ENCODE results near the gene ST3GAL3.

ST3GAL3 gene

GRCh38 chr1:43856188-43856587, 148.9 kb downstream of the ST3GAL3 start:
- ChIA-PET CTCF (no interaction called here), POLR2A (no interaction called here)
- DNase-seq (ENCODE audit: extremely low spot score), result no peak
- TF ChIP-seq FOXK2 (IDR thresholded peaks at IDR 0.05) (no peak), ARNT (IDR thresholded peaks at IDR 0.05) (no peak), L3MBTL2 (conservative IDR thresholded peaks at IDR 0.05) (no peak), TARDBP (IDR thresholded peaks at IDR 0.05) (no peak), LEF1 (IDR thresholded peaks at IDR 0.05; ENCODE audit: borderline replicate concordance) (no peak), PKNOX1 (IDR thresholded peaks at IDR 0.05) (no peak), HDGF (IDR thresholded peaks at IDR 0.05; ENCODE audit: borderline replicate concordance) (no peak), SP1 (IDR thresholded peaks at IDR 0.05) (no peak), ZNF384 (IDR thresholded peaks at IDR 0.05) (no peak), SUZ12 (IDR thresholded peaks at IDR 0.05) (no peak), FOXA1 (IDR thresholded peaks at IDR 0.05) (no peak)

GRCh38 chr1:43857163-43857562, 149.8 kb downstream of the ST3GAL3 start:
- ChIA-PET CTCF (interaction anchor here (0.6 kb wide), 1 partner anchor 936 kb away, joined by 4 read pairs; no protein-coding TSS in a partner anchor), POLR2A (no interaction called here)
- no peak for DNase-seq (ENCODE audit: extremely low spot score)
- TF ChIP-seq FOXA1 (IDR thresholded peaks at IDR 0.05), result no peak
- TF ChIP-seq LEF1 (IDR thresholded peaks at IDR 0.05; ENCODE audit: borderline replicate concordance), result no peak
- no peak for TF ChIP-seq ARNT (IDR thresholded peaks at IDR 0.05)
- TF ChIP-seq SP1 (IDR thresholded peaks at IDR 0.05), result no peak
- TF ChIP-seq CTBP1 (IDR thresholded peaks at IDR 0.05; ENCODE audit: borderline replicate concordance), result no peak
- no peak for TF ChIP-seq ELF4 (IDR thresholded peaks at IDR 0.05)
- TF ChIP-seq FOXM1 (IDR thresholded peaks at IDR 0.05; ENCODE audit: borderline replicate concordance), result no peak
- no peak for TF ChIP-seq SUZ12 (IDR thresholded peaks at IDR 0.05)
- TF ChIP-seq TARDBP (IDR thresholded peaks at IDR 0.05), result no peak
- TF ChIP-seq FOXK2 (IDR thresholded peaks at IDR 0.05), result no peak
- no peak for TF ChIP-seq NFRKB (IDR thresholded peaks at IDR 0.05)
- TF ChIP-seq PKNOX1 (IDR thresholded peaks at IDR 0.05), result no peak
- TF ChIP-seq ZNF384 (IDR thresholded peaks at IDR 0.05), result no peak

GRCh38 chr1:43858324-43858723, 151.0 kb downstream of the ST3GAL3 start:
- ChIA-PET CTCF (interaction anchor here (1.1 kb wide), 1 partner anchor 77 kb away, joined by 3 read pairs; no protein-coding TSS in a partner anchor), POLR2A (no interaction called here)
- no peak for DNase-seq (ENCODE audit: extremely low spot score)
- TF ChIP-seq PKNOX1 (IDR thresholded peaks at IDR 0.05), result no peak
- TF ChIP-seq ARNT (IDR thresholded peaks at IDR 0.05), result no peak
- no peak for TF ChIP-seq SP1 (IDR thresholded peaks at IDR 0.05)
- TF ChIP-seq CTBP1 (IDR thresholded peaks at IDR 0.05; ENCODE audit: borderline replicate concordance), result no peak
- no peak for TF ChIP-seq L3MBTL2 (conservative IDR thresholded peaks at IDR 0.05)
- no peak for TF ChIP-seq FOXM1 (IDR thresholded peaks at IDR 0.05; ENCODE audit: borderline replicate concordance)
- TF ChIP-seq FOXA1 (IDR thresholded peaks at IDR 0.05), result no peak
- no peak for TF ChIP-seq FOXK2 (IDR thresholded peaks at IDR 0.05)
- no peak for TF ChIP-seq ELF4 (IDR thresholded peaks at IDR 0.05)

- TF ChIP-seq ELF4 (IDR thresholded peaks at IDR 0.05) (no peak), SUZ12 (IDR thresholded peaks at IDR 0.05) (no peak), SP1 (IDR thresholded peaks at IDR 0.05) (no peak), ZNF384 (IDR thresholded peaks at IDR 0.05) (no peak), LEF1 (IDR thresholded peaks at IDR 0.05; ENCODE audit: borderline replicate concordance) (no peak), HDGF (IDR thresholded peaks at IDR 0.05; ENCODE audit: borderline replicate concordance) (no peak), L3MBTL2 (conservative IDR thresholded peaks at IDR 0.05) (no peak), FOXM1 (IDR thresholded peaks at IDR 0.05; ENCODE audit: borderline replicate concordance) (no peak), NFRKB (IDR thresholded peaks at IDR 0.05) (no peak), ARNT (IDR thresholded peaks at IDR 0.05) (no peak), BHLHE40 (IDR thresholded peaks at IDR 0.05; ENCODE audit: borderline replicate concordance) (no peak), TARDBP (IDR thresholded peaks at IDR 0.05) (no peak), CTBP1 (IDR thresholded peaks at IDR 0.05; ENCODE audit: borderline replicate concordance) (no peak), FOXK2 (IDR thresholded peaks at IDR 0.05) (no peak), PKNOX1 (IDR thresholded peaks at IDR 0.05) (no peak), FOXA1 (IDR thresholded peaks at IDR 0.05) (no peak)
- ChIA-PET CTCF (no interaction called here), POLR2A (no interaction called here)
- no peak for DNase-seq (ENCODE audit: extremely low spot score)
Observed at GRCh38 chr1:43861337-43861736, 154.0 kb downstream of the ST3GAL3 start.

- TF ChIP-seq HDGF (IDR thresholded peaks at IDR 0.05; ENCODE audit: borderline replicate concordance) (no peak), ARNT (IDR thresholded peaks at IDR 0.05) (no peak), LEF1 (IDR thresholded peaks at IDR 0.05; ENCODE audit: borderline replicate concordance) (no peak), ZNF384 (IDR thresholded peaks at IDR 0.05) (no peak), TARDBP (IDR thresholded peaks at IDR 0.05) (no peak), PKNOX1 (IDR thresholded peaks at IDR 0.05) (no peak), ELF4 (IDR thresholded peaks at IDR 0.05) (no peak), NFRKB (IDR thresholded peaks at IDR 0.05) (no peak), SUZ12 (IDR thresholded peaks at IDR 0.05) (no peak), FOXM1 (IDR thresholded peaks at IDR 0.05; ENCODE audit: borderline replicate concordance) (no peak), L3MBTL2 (conservative IDR thresholded peaks at IDR 0.05) (no peak), SP1 (IDR thresholded peaks at IDR 0.05) (no peak), BHLHE40 (IDR thresholded peaks at IDR 0.05; ENCODE audit: borderline replicate concordance) (no peak), FOXA1 (IDR thresholded peaks at IDR 0.05) (no peak)
- POLR2A ChIA-PET, result no interaction called here
- no peak for DNase-seq (ENCODE audit: extremely low spot score)
- CTCF ChIA-PET, result interaction anchor here (0.6 kb wide), 1 partner anchor 101 kb away, joined by 4 read pairs; no protein-coding TSS in a partner anchor
Observed at GRCh38 chr1:43861988-43862735, 154.8 kb downstream of the ST3GAL3 start.
